ENCODE data around the gene CRB2. TPM values are rescaled to one million over a fixed set of nuclear protein-coding genes. Genes with fewer than 3 reads are reported as not detected.

CRB2 gene
- total and polyA plus RNA-seq, 2 donors (not counting 1 experiment from before 2014, with no cell fraction given) = 1.4 to 2.4 TPM

- no peak overlapping the region for H3K27ac ChIP-seq (ENCODE audit: low read length in 2 of 2)
- WGBS (ENCODE audit: insufficient coverage) = 90% methylated on average over 14 of the region's 16 CpGs
- H3K4me3 ChIP-seq (ENCODE audit: control extremely low read depth in 1 of 5, extremely low read depth in 1 of 5, insufficient read depth in 1 of 5, low read depth in 2 of 5, low read length in 4 of 5) = no peak overlapping the region
- no peak for DNase-seq
- ChIA-PET POLR2A (no interaction called here), CTCF (no interaction called here)
- H3K27ac Mint-ChIP-seq = no peak overlapping the region
- no peaks in the 10 kb centered on the region for H3K9me3 Mint-ChIP-seq (ENCODE audit: insufficient read depth)
- H3K36me3 ChIP-seq (replicated peaks in 1 of 2; ENCODE audit: control extremely low read depth in 1 of 2, control insufficient read depth in 1 of 2, extremely low read depth in 1 of 2, insufficient read depth in 2 of 2, low read length in 1 of 2) = peaks cover 0 to 2% of the 10 kb centered on the region in 2 experiments
- H3K4me1 Mint-ChIP-seq = no peaks in the 10 kb centered on the region
- H3K27me3 Mint-ChIP-seq = no peaks in the 10 kb centered on the region
- no peak overlapping the region for H2AFZ ChIP-seq (ENCODE audit: insufficient read depth, low read depth, low read length, poor library complexity, severe bottlenecking)
- H3K4me1 ChIP-seq (ENCODE audit: control insufficient read depth in 2 of 2, insufficient read depth in 2 of 2, low read length in 2 of 2) = no peaks in the 10 kb centered on the region
- H3K9ac ChIP-seq (ENCODE audit: low read length) = no peak overlapping the region
- no peak overlapping the region for H3K4me3 Mint-ChIP-seq
- TF ChIP-seq, protein P1, sequence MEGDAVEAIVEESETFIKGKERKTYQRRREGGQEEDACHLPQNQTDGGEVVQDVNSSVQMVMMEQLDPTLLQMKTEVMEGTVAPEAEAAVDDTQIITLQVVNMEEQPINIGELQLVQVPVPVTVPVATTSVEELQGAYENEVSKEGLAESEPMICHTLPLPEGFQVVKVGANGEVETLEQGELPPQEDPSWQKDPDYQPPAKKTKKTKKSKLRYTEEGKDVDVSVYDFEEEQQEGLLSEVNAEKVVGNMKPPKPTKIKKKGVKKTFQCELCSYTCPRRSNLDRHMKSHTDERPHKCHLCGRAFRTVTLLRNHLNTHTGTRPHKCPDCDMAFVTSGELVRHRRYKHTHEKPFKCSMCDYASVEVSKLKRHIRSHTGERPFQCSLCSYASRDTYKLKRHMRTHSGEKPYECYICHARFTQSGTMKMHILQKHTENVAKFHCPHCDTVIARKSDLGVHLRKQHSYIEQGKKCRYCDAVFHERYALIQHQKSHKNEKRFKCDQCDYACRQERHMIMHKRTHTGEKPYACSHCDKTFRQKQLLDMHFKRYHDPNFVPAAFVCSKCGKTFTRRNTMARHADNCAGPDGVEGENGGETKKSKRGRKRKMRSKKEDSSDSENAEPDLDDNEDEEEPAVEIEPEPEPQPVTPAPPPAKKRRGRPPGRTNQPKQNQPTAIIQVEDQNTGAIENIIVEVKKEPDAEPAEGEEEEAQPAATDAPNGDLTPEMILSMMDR (IDR thresholded peaks at IDR 0.05) = no peak
- no peak for TF ChIP-seq EZH2 (IDR thresholded peaks at IDR 0.05; ENCODE audit: borderline replicate concordance, insufficient read depth, low read depth, low read length, poor library complexity, severe bottlenecking)
- no peaks in the 10 kb centered on the region for H4K20me1 ChIP-seq (ENCODE audit: control insufficient read depth, insufficient read depth, low read length, poor library complexity, severe bottlenecking)
- peaks cover 0 to 4% (median 0%) of the 10 kb centered on the region in 3 donors for H3K9me3 ChIP-seq (ENCODE audit: control extremely low read depth in 1 of 3, control insufficient read depth in 2 of 3, insufficient read depth in 1 of 3, low read length in 2 of 3)
- H3K27me3 ChIP-seq (replicated peaks in 1 of 4; ENCODE audit: control extremely low read depth in 1 of 4, control insufficient read depth in 3 of 4, insufficient read depth in 4 of 4, low read length in 3 of 4) = no peaks in the 10 kb centered on the region
- no peak overlapping the region for H3K4me2 ChIP-seq (replicated peaks; ENCODE audit: low read depth, low read length, poor library complexity, severe bottlenecking)
- intact Hi-C loops (cut with micrococcal nuclease) = no loop called here
- no peak for ATAC-seq (ENCODE audit: low read depth)
- H3K79me2 ChIP-seq (ENCODE audit: control insufficient read depth, insufficient read depth, low read length) = no peaks in the 10 kb centered on the region
These were observed 38.6 kb downstream of the CRB2 start for GRCh38 chr9:123394291-123395235.

- no peak for DNase-seq
- Histone ChIP-seq H3K79me2 (ENCODE audit: control insufficient read depth, insufficient read depth, low read length) (no peaks in the 10 kb centered on the region), H3K4me2 (replicated peaks; ENCODE audit: low read depth, low read length, poor library complexity, severe bottlenecking) (no peak overlapping the region), H3K27me3 (replicated peaks in 1 of 4; ENCODE audit: control extremely low read depth in 1 of 4, control insufficient read depth in 3 of 4, insufficient read depth in 4 of 4, low read length in 3 of 4) (no peaks in the 10 kb centered on the region), H3K4me3 (ENCODE audit: control extremely low read depth in 1 of 5, extremely low read depth in 1 of 5, insufficient read depth in 1 of 5, low read depth in 2 of 5, low read length in 4 of 5) (no peak overlapping the region), H3K9ac (ENCODE audit: low read length) (no peak overlapping the region), H3K27ac (ENCODE audit: low read length in 2 of 2) (no peak overlapping the region), H4K20me1 (ENCODE audit: control insufficient read depth, insufficient read depth, low read length, poor library complexity, severe bottlenecking) (no peaks in the 10 kb centered on the region), H3K36me3 (replicated peaks in 1 of 2; ENCODE audit: control extremely low read depth in 1 of 2, control insufficient read depth in 1 of 2, extremely low read depth in 1 of 2, insufficient read depth in 2 of 2, low read length in 1 of 2) (peaks cover 0 to 2% of the 10 kb centered on the region in 2 experiments), H2AFZ (ENCODE audit: insufficient read depth, low read depth, low read length, poor library complexity, severe bottlenecking) (no peak overlapping the region), H3K4me1 (ENCODE audit: control insufficient read depth in 2 of 2, insufficient read depth in 2 of 2, low read length in 2 of 2) (no peaks in the 10 kb centered on the region), H3K9me3 (ENCODE audit: control extremely low read depth in 1 of 3, control insufficient read depth in 2 of 3, insufficient read depth in 1 of 3, low read length in 2 of 3) (peaks cover 0 to 4% (median 0%) of the 10 kb centered on the region in 3 donors)
- Mint-ChIP-seq H3K27me3 (no peaks in the 10 kb centered on the region), H3K4me1 (no peaks in the 10 kb centered on the region), H3K9me3 (ENCODE audit: insufficient read depth) (no peaks in the 10 kb centered on the region), H3K27ac (no peak overlapping the region), H3K4me3 (no peak overlapping the region)
- 80% methylated on average over 4 of the region's 5 CpGs for whole genome bisulfite sequencing (ENCODE audit: insufficient coverage)
- POLR2A ChIA-PET = no interaction called here
- TF ChIP-seq EZH2 (IDR thresholded peaks at IDR 0.05; ENCODE audit: borderline replicate concordance, insufficient read depth, low read depth, low read length, poor library complexity, severe bottlenecking) = no peak
- TF ChIP-seq, protein P1 (IDR thresholded peaks at IDR 0.05) = no peak
- CTCF ChIA-PET = no interaction called here
- intact Hi-C loops (cut with micrococcal nuclease) = no loop called here
- no peak for ATAC-seq (ENCODE audit: low read depth)
These were observed 39.3 kb downstream of the CRB2 start for GRCh38 chr9:123395276-123395688.
